Naive thymus-derived CD4-positive, alpha-beta T cell (primary cell): ENCODE measurements around the gene UQCC5. TPM values are rescaled to one million over a fixed set of nuclear protein-coding genes. Genes with fewer than 3 reads are reported as not detected.

Experiments
- ATAC-seq: fragments of 150-1000 bp; cut with Tn5 transposase; 2 replicates; pipeline ENCODE4 v1.10.0; 2021; ENCODE audit warnings: mild to moderate bottlenecking, moderate library complexity
- CTCF ChIA-PET: fragments of 350-600 bp; sonication (Branson Sonifier 250); formaldehyde crosslinking; loops from one replicate; lab custom pipeline; 2021; ENCODE audit warnings: antibody characterized with exemption; lab: Charles Lee
- POLR2A ChIA-PET: fragments of 350-600 bp; sonication (Branson Sonifier 250); formaldehyde crosslinking; loops from one replicate; lab custom pipeline; 2021; ENCODE audit warnings: antibody characterized with exemption, inconsistent platforms; lab: Charles Lee
- DNase-seq, 9 donors: peaks; one replicate each; pipeline versions ENCODE4 v3.0.0 to v3.0.0-alpha.2; 2020 to 2022; ENCODE audit warnings: mixed read lengths in 1 of 9
- H3K27ac ChIP-seq: one replicate; pipeline ENCODE4 v1.7.0; 2013; ENCODE audit warnings: mild to moderate bottlenecking, low read depth, low read length, moderate library complexity
- H3K27me3 ChIP-seq, 2 donors: one replicate each; pipeline ENCODE4 v1.7.0; 2013; ENCODE audit warnings: low read length in 2 of 2, mild to moderate bottlenecking in 2 of 2, moderate library complexity in 2 of 2; ENCODE audit not compliant: control insufficient read depth in 2 of 2, insufficient read depth in 2 of 2
- H3K36me3 ChIP-seq, 3 experiments: 1 replicate in 2 of 3; 2 replicates in 1 of 3; pipeline ENCODE4 v1.7.0; 2013; ENCODE audit warnings: low read length in 3 of 3, mild to moderate bottlenecking in 3 of 3, moderate library complexity in 1 of 3; ENCODE audit not compliant: insufficient read depth in 3 of 3, control insufficient read depth in 2 of 3
- H3K4me1 ChIP-seq, 2 donors: one replicate each; pipeline ENCODE4 v1.7.0; 2013; ENCODE audit warnings: low read length in 2 of 2, mild to moderate bottlenecking in 2 of 2, moderate library complexity in 1 of 2; ENCODE audit not compliant: control insufficient read depth in 2 of 2, insufficient read depth in 2 of 2
- H3K4me3 ChIP-seq: 2 replicates; pipeline ENCODE4 v1.7.0; 2013; ENCODE audit warnings: mild to moderate bottlenecking, low read length
- H3K9me3 ChIP-seq, 3 experiments: 1 replicate in 2 of 3; 2 replicates in 1 of 3; pipeline ENCODE4 v1.7.0; 2013; ENCODE audit warnings: low read length in 3 of 3; ENCODE audit not compliant: control insufficient read depth in 2 of 3
- H3K27ac Mint-ChIP-seq, 9 donors: one replicate each; pipeline ENCODE4 v1.8.0; 2020 to 2022; ENCODE audit warnings: mixed read lengths in 9 of 9, mild to moderate bottlenecking in 8 of 9, moderate library complexity in 5 of 9, inconsistent platforms in 2 of 9
- H3K27me3 Mint-ChIP-seq, 5 donors: one replicate each; pipeline ENCODE4 v1.8.0; 2021 to 2022; ENCODE audit warnings: mixed read lengths in 5 of 5, mild to moderate bottlenecking in 1 of 5
- H3K36me3 Mint-ChIP-seq, 5 donors: one replicate each; pipeline ENCODE4 v1.8.0; 2020 to 2022; ENCODE audit warnings: mixed read lengths in 5 of 5, mild to moderate bottlenecking in 3 of 5, inconsistent platforms in 1 of 5
- H3K4me1 Mint-ChIP-seq, 7 donors: one replicate each; pipeline ENCODE4 v1.8.0; 2020 to 2022; ENCODE audit warnings: mixed read lengths in 7 of 7, mild to moderate bottlenecking in 3 of 7, inconsistent platforms in 1 of 7
- H3K4me3 Mint-ChIP-seq, 10 donors: one replicate each; pipeline ENCODE4 v1.8.0; 2020 to 2022; ENCODE audit warnings: mild to moderate bottlenecking in 10 of 10, mixed read lengths in 10 of 10, moderate library complexity in 6 of 10, inconsistent platforms in 2 of 10
- H3K9me3 Mint-ChIP-seq, 11 donors: one replicate each; pipeline ENCODE4 v1.8.0; 2020 to 2022; ENCODE audit warnings: mixed read lengths in 11 of 11, mild to moderate bottlenecking in 4 of 11, inconsistent platforms in 1 of 11, moderate library complexity in 1 of 11
- intact Hi-C, 2 donors: fragments of 100-400 bp; cut with micrococcal nuclease; formaldehyde crosslinking; loops; one replicate each; pipeline ENCODE4 v1.15.1; 2023
- polyA plus RNA-seq, 2 donors: library from polyadenylated mRNA; unstranded; fragments of 300-500 nt; fragmentation: Illumina TruSeq; gene quantifications; one replicate each; pipeline ENCODE4 v1.2.3, GENCODE V29; 2021
- total RNA-seq, 6 experiments: library from RNA in 5 of 6; stranded (reverse) in 5 of 6; gene quantifications; 1 replicate in 5 of 6; 2 replicates in 1 of 6; pipeline ENCODE4 v1.2.3 and lab custom pipeline; 2021 to 2026

Gene UQCC5
- total and polyA plus RNA-seq, 7 experiments from 2014 or later: 5.4 to 28.2 (median 11.7) TPM

DNA sequence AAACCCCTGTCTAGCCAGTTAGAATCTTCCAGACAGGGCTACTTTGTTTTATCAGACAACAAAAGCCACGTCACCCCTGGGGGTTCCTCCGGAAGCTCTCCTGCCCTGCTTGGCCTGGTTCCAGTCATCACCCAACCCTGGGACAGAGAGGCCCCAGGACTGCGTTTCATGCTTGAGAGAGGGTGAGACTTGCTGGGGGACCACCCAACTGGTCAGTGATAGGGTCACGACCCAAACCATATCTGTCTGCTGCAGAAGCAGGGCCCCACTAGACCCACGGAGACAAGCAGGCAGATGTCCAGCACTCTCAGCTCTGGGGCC lies 3.9 kb upstream of the UQCC5 start:
- Histone ChIP-seq H3K27me3 (no peaks in the 10 kb centered on the region), H3K9me3 (no peaks in the 10 kb centered on the region), H3K4me3 (peak overlapping the region; percentile 15), H3K27ac (no peak overlapping the region), H3K4me1 (peaks cover 5 to 9% of the 10 kb centered on the region in 2 donors), H3K36me3 (no peaks in the 10 kb centered on the region)
- H3K27me3 Mint-ChIP-seq: no peaks in the 10 kb centered on the region
- H3K27ac Mint-ChIP-seq: peak overlapping the region in 1 of 9 donors; percentile 55
- intact Hi-C loops: loop anchor here in 1 of 2 donors (10.0 kb wide), 3 partner anchors 258 to 848 kb away; partner anchors contain the start of genes RPL29 and WDR82
- H3K36me3 Mint-ChIP-seq: peaks cover 0 to 5% (median 0%) of the 10 kb centered on the region in 5 donors
- peak overlapping the region; percentile 36 to 81 (median 70) for H3K4me3 Mint-ChIP-seq
- POLR2A ChIA-PET: no interaction called here
- peaks cover 8 to 26% (median 21%) of the 10 kb centered on the region in 7 donors for H3K4me1 Mint-ChIP-seq
- DNase-seq: peak in 2 of 9 donors; percentile 5 to 20
- peaks cover 0 to 2% (median 0%) of the 10 kb centered on the region in 11 donors for H3K9me3 Mint-ChIP-seq
- ATAC-seq: no peak
- CTCF ChIA-PET: no interaction called here

DNA sequence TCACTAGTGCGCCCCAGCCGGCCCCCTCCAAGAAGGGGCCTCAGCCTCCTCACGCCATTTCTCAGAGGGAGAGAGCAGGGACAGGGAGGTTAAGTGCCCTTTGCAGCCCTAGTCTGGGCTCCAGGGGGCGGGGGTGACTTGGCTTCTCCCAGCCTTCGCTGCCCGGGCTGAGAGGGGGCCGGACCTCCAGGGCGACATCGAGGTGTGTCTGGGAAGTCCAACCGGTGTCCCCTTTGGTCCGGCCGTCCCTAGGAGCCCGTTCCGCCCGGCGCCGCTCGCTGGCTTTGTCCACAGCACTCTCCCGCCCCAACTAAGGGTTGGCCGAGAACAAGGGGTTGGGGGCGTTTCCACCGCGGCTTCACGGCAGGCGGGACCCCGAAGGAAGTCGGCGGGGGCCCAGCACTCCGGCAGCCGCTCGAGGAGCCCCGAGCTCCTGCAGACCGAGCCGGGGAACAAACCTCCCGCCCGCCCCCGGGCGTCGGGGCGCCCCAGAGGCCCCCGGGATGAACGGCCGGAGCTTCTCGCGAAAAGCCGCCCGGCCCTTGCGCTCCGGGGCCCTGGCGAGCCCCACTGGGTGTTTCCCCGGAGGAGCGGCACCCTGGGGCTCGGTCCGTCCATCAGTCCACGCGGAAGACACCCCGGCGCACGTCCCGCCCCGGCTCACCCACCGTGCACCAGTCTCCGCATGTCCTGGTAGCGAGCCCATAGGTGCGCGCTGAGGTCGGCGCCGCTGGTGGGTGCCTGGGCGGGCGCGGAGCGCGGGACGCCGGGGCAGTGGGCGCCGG lies 3.4 kb upstream of the UQCC5 start:
- no peaks in the 10 kb centered on the region for H3K27me3 ChIP-seq
- intact Hi-C loops: loop anchor here in 1 of 2 donors (10.0 kb wide), 3 partner anchors 258 to 848 kb away; partner anchors contain the start of genes RPL29 and WDR82
- H3K4me1 ChIP-seq: peaks cover 11 to 15% of the 10 kb centered on the region in 2 donors
- Mint-ChIP-seq H3K27ac (peak overlapping the region in 1 of 9 donors; percentile 55), H3K9me3 (peaks cover 0 to 2% (median 0%) of the 10 kb centered on the region in 11 donors), H3K4me1 (peaks cover 14 to 32% (median 26%) of the 10 kb centered on the region in 7 donors), H3K4me3 (peak overlapping the region; percentile 36 to 81 (median 70)), H3K27me3 (no peaks in the 10 kb centered on the region), H3K36me3 (peaks cover 0 to 8% (median 0%) of the 10 kb centered on the region in 5 donors)
- DNase-seq (peak in 6 of 9 donors; percentile 11 to 45 (median 24)), ATAC-seq (no peak)
- ChIA-PET CTCF (no interaction called here), POLR2A (no interaction called here)
- no peaks in the 10 kb centered on the region for H3K36me3 ChIP-seq
- no peaks in the 10 kb centered on the region for H3K9me3 ChIP-seq
- peak overlapping the region; percentile 15 for H3K4me3 ChIP-seq
- H3K27ac ChIP-seq: no peak overlapping the region

DNA sequence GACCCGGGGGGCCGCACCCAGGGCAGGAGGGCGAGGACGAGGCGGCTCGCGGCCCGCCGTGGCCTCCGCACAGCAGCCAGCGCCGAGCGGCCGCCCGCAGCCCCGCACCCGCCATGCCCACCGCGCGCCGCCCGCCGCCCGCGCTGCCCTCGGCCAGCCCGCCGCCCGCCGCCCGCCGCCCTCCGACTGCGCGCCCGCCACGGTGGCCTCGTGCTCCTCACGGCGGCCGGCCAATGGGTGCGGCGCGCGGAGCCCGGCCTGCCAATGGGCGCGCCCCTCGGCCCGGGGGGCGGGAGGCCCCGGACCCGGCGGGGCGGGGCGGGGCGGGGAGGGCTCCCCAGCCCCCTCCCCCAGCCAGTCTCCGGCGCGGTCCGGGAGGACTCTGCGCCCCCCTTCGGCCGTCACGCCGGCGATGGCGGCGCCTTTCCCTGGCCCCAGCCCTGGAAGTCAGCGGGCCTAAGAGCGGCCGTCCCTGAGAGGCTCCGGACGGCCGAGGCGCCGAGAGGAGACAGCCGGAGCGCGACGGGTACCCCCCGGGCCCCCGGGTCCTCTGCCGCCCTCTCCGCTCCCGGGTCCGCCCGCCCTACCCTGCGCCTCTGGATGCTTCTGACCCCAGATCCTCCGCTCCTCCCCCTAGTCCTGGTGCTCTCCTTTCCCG lies 2.7 kb upstream of the UQCC5 start, which contains the start of gene NT5DC2:
NT5DC2 (minus strand) TSS at position 235 of the 658 bp plus-strand sequence; CDS start at position 115, 120 bp downstream.
- intact Hi-C loops: loop anchor here in 1 of 2 donors (10.0 kb wide), 3 partner anchors 259 to 849 kb away; partner anchors contain the start of genes RPL29 and WDR82
- H3K4me1 ChIP-seq: peaks cover 17% of the 10 kb centered on the region in 2 donors
- peak within 1 kb of the TSS in 5 of 9 donors; percentile 55 to 75 (median 64) for H3K27ac Mint-ChIP-seq
- H3K36me3 ChIP-seq: no peaks in the 10 kb centered on the region
- H3K27me3 ChIP-seq: no peaks in the 10 kb centered on the region
- POLR2A ChIA-PET: no interaction called here
- H3K9me3 ChIP-seq: no peaks in the 10 kb centered on the region
- DNase-seq: peak; percentile 34 to 84 (median 46)
- peaks cover 20 to 38% (median 31%) of the 10 kb centered on the region in 7 donors for H3K4me1 Mint-ChIP-seq
- no peaks in the 10 kb centered on the region for H3K27me3 Mint-ChIP-seq
- peak within 1 kb of the TSS; percentile 15 for H3K4me3 ChIP-seq
- ATAC-seq: peak; percentile 36
- CTCF ChIA-PET: no interaction called here
- peak within 1 kb of the TSS; percentile 74 to 100 (median 84) for H3K4me3 Mint-ChIP-seq
- H3K27ac ChIP-seq: no peak within 1 kb of the TSS
- peaks cover 0 to 12% (median under 1%) of the 10 kb centered on the region in 5 donors for H3K36me3 Mint-ChIP-seq
- H3K9me3 Mint-ChIP-seq: peaks cover 0 to 2% (median 0%) of the 10 kb centered on the region in 11 donors

DNA sequence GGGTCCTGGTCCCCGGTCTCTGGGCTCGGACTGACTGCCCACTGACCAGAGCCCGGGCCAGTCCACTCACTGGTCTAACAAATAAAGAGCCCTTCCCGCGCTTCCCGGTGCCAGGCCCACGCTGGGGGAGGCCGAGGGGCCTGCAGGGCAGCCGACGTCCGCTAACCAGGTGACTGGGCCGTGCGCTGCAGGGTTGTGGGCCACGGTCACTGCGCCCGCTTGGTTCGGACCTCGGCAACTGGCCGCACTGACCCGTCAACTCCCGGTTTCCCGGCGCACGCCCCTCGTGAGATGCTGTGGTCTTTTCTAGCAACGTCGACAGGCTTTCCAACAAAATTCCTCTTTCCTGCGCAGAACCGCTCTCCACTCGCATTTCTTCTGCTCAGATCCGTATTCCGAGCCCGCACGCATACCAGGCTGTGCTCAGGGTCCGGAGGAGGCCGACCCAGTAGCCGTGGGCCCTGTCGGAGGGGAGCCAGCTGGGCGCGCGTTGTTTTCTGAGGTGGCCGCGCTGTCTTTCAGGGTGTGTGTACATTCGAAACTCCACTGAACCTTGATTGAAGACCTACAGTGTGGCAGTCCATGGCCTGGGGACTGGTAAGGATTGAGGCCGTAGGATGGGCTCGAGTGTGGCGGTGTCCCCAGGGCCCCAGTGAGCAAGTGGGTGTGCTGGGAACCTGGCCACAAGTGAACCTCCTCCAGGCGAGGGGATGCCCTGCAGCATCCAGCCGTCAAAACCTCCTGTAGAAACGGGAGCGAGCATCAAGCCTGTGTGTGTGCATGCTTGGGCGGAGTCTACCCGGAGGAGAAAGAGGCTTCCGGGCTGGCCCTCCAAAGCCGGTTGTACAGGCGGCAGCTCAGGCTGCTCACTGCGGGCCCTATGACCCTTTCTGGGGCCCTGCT lies 1.9 kb upstream of the UQCC5 start:
- peak overlapping the region; percentile 53 to 100 (median 84) for H3K4me3 Mint-ChIP-seq
- no peaks in the 10 kb centered on the region for H3K27me3 Mint-ChIP-seq
- H3K36me3 Mint-ChIP-seq: peaks cover 0 to 19% (median 8%) of the 10 kb centered on the region in 5 donors
- POLR2A ChIA-PET: no interaction called here
- peaks cover 0 to 3% (median 0%) of the 10 kb centered on the region in 11 donors for H3K9me3 Mint-ChIP-seq
- peak in 2 of 9 donors; percentile 5 to 20 for DNase-seq
- intact Hi-C loops: loop anchor here in 1 of 2 donors (10.0 kb wide), 3 partner anchors 260 to 850 kb away; partner anchors contain the start of genes RPL29 and WDR82
- Histone ChIP-seq H3K9me3 (no peaks in the 10 kb centered on the region), H3K4me1 (peaks cover 24% of the 10 kb centered on the region in 2 donors), H3K27ac (no peak overlapping the region), H3K27me3 (no peaks in the 10 kb centered on the region), H3K4me3 (no peak overlapping the region), H3K36me3 (no peaks in the 10 kb centered on the region)
- H3K4me1 Mint-ChIP-seq: peaks cover 27 to 46% (median 39%) of the 10 kb centered on the region in 7 donors
- no peak for ATAC-seq
- CTCF ChIA-PET: no interaction called here
- peak overlapping the region in 6 of 9 donors; percentile 34 to 75 (median 62) for H3K27ac Mint-ChIP-seq

DNA sequence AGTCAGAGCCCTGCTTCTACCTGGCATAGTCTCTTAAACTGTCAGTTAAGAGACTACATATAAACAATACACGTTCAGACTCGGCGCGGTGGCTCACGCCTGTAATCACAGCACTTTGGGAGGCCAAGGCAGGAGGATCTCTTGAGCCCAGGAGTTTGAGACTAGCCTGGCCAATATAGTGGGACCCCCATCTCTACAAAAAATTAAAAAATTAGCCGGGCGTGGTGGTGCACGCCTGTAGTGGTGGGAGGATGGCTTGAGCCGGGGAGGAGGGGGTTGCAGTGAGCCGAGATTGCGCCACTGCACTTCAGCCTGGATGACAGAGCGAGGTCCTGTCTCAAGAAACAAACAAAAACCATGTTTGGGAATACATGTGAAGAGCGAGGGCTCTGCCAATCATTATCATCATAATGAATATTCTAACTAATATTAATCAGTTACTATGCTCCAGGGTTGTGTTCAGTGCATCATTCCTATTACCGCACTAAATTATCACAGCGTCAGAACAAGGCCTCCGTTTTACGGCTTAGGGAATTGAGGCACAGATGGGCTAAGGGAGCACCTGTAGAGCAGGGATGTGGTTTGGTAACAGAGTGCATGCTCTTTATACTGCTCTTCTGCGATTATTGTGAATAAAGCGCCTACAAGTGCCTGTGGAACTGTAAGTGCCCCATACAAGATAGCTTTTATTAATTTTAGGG lies 844 bp upstream of the UQCC5 start:
- H3K4me1 ChIP-seq: peaks cover 24 to 30% of the 10 kb centered on the region in 2 donors
- Mint-ChIP-seq H3K4me1 (peaks cover 29 to 56% (median 45%) of the 10 kb centered on the region in 7 donors), H3K4me3 (peak overlapping the region; percentile 96 to 100 (median 99)), H3K36me3 (peaks cover 0 to 19% (median 8%) of the 10 kb centered on the region in 5 donors), H3K27me3 (no peaks in the 10 kb centered on the region), H3K27ac (peak overlapping the region in 8 of 9 donors; percentile 45 to 99 (median 98)), H3K9me3 (peaks cover 0 to 3% (median 0%) of the 10 kb centered on the region in 11 donors)
- ATAC-seq (no peak), DNase-seq (peak in 1 of 9 donors; percentile 20)
- ChIA-PET CTCF (interaction anchor here (0.8 kb wide), 1 partner anchor 18 kb away, joined by 3 read pairs; no protein-coding TSS in a partner anchor), POLR2A (interaction anchor here (0.6 to 1.4 kb wide), 10 partner anchors 10 to 511 kb away, joined by 3 to 8 read pairs (median 4); partner anchors contain the start of gene SFMBT1)
- peak overlapping the region; percentile 30 for H3K4me3 ChIP-seq
- H3K36me3 ChIP-seq: no peaks in the 10 kb centered on the region
- intact Hi-C loops: loop anchor here (1.0 to 10.0 kb wide), 12 partner anchors 80 to 1035 kb away; partner anchors contain the start of genes NISCH (in 2 of the 2), PBRM1 (in 2 of the 2), SPCS1 (in 2 of the 2) and DCAF1 (in 1 of the 2)
- peak overlapping the region; percentile 43 for H3K27ac ChIP-seq
- no peaks in the 10 kb centered on the region for H3K9me3 ChIP-seq
- no peaks in the 10 kb centered on the region for H3K27me3 ChIP-seq
